AG04450 (cell line): Measurements from ENCODE around the gene FBXW8. TPM values are rescaled to one million over a fixed set of nuclear protein-coding genes. Genes with fewer than 3 reads are reported as not detected.
"Not testable (repeated sequence)": the region's sequence is repeated elsewhere in the genome, so short reads cannot be mapped to it uniquely, and the experiment has no call there.

ENCODE experiments used
- CTCF ChIA-PET: fragments of 300-600, 350-600 bp; formaldehyde crosslinking; extraction: SDS; loops from one replicate; lab custom pipeline; 2022; ENCODE audit warnings: antibody characterized with exemption, inconsistent platforms; lab: Charles Lee
- POLR2A ChIA-PET: fragments of 350-600 bp; formaldehyde crosslinking; extraction: SDS; loops from one replicate; lab custom pipeline; 2021; ENCODE audit warnings: antibody characterized with exemption, inconsistent platforms; lab: Yijun Ruan, JAX
- DNase-seq: peaks from one replicate; pipeline ENCODE4 v3.0.0-alpha.2; 2011; ENCODE audit warnings: low read depth, low spot score
- H3K27ac ChIP-seq: one replicate; pipeline ENCODE4 v1.5.1; 2012; ENCODE audit warnings: low read depth, low read length, control low read depth
- H3K27me3 ChIP-seq: one replicate; pipeline ENCODE4 v1.6.0; 2012; ENCODE audit warnings: low read length; ENCODE audit not compliant: control insufficient read depth, insufficient read depth
- H3K4me3 ChIP-seq: 2 replicates; pipeline ENCODE4 v1.5.1; 2011; ENCODE audit warnings: mild to moderate bottlenecking, low read depth, low read length, control low read depth
- H3K9me3 ChIP-seq: 2 replicates; pipeline ENCODE4 v1.5.1; 2012; ENCODE audit warnings: low read length; ENCODE audit not compliant: control insufficient read depth, insufficient read depth
- CTCF ChIP-seq: IDR thresholded peaks from 2 replicates; pipeline ENCODE4 v1.5.1; 2011; ENCODE audit warnings: low read depth, low read length, control low read depth, inconsistent platforms
- polyA plus RNA-seq: library from polyadenylated mRNA; depleted of rRNA; stranded (reverse); fragments of >200 nt; gene quantifications from 2 replicates; pipeline ENCODE4 v1.2.3, GENCODE V29; 2011

Gene FBXW8
- polyA plus RNA-seq, 1 experiment: 23.0 TPM

DNA sequence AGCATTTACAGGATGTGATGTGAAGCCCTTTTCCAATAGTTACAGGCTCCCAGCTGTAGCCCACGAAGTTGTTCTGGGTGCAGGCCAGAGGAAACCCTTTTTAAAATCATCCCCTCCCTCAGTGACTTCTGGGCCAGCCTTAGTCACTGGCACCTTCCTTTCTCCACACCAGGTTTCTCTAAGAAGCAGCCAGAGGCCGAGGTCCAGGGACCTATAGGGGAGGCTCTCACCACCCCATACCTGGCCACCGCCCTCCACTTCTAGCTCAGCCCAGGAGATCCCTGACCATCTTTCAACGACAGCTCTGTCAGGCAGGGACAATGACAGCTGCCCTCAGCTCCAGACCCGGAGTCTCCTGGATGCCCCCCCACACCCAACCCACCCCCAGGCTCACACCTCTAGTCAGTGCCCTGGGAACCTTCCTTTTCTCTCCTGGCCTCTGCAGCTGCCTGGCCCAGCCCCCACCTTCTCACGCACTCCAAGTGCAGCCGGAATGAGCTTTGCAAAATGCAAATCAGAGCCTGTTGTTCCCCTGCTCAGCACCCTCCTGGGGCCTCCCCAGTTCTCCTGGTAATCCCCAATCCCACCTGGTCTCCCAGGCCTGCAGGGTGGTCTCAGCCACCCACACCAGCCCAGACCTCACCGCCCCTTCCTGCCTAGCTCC is 141.8 kb downstream of the FBXW8 start:
- POLR2A ChIA-PET: no interaction called here

DNA sequence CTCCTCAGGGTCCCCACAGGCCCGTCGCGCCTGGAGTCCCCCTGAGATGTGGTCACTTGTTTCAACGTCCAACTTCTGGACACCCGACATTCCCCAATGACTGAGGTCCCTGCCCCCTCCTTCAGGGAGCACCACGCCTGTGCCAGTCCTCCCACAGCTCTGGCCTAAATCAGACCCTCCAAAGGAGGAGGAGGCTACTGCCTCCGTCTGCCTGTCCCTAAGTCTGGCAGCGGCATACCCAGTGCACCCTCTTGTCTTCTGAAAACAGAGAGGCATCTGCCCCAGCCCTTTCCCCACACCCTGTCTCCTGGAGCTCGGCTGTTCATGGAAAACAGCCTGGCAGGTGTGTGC is 142.3 kb downstream of the FBXW8 start:
- ChIA-PET CTCF (no interaction called here), POLR2A (no interaction called here)
- H3K9me3 ChIP-seq: no peaks in the 10 kb centered on the region
- DNase-seq: no peak
- no peak for TF ChIP-seq CTCF
- H3K4me3 ChIP-seq: no peak overlapping the region
- peaks cover 20% of the 10 kb centered on the region for H3K27me3 ChIP-seq
- no peak overlapping the region for H3K27ac ChIP-seq

More for the DNA sequence above, 141.8 kb downstream of the FBXW8 start:
- TF ChIP-seq CTCF: no peak
- H3K27me3 ChIP-seq: peaks cover 20% of the 10 kb centered on the region
- no peak overlapping the region for H3K4me3 ChIP-seq
- no peak for DNase-seq
- H3K9me3 ChIP-seq: no peaks in the 10 kb centered on the region
- no peak overlapping the region for H3K27ac ChIP-seq
- CTCF ChIA-PET: no interaction called here

GRCh38 chr12:117053597-117054201 is 142.9 kb downstream of the FBXW8 start:
- Histone ChIP-seq H3K9me3 (no peaks in the 10 kb centered on the region), H3K27me3 (peaks cover 20% of the 10 kb centered on the region), H3K4me3 (no peak overlapping the region), H3K27ac (no peak overlapping the region)
- CTCF ChIA-PET: interaction anchor here (0.6 kb wide), 1 partner anchor 60 kb away, joined by 3 read pairs; no protein-coding TSS in a partner anchor
- TF ChIP-seq CTCF: no peak
- POLR2A ChIA-PET: no interaction called here
- DNase-seq: no peak

GRCh38 chr12:117054279-117054678 is 143.5 kb downstream of the FBXW8 start:
- DNase-seq: no peak
- Histone ChIP-seq H3K27ac (no peak overlapping the region), H3K9me3 (no peaks in the 10 kb centered on the region), H3K27me3 (peaks cover 21% of the 10 kb centered on the region), H3K4me3 (no peak overlapping the region)
- POLR2A ChIA-PET: no interaction called here
- CTCF ChIA-PET: interaction anchor here (0.6 kb wide), 1 partner anchor 59 kb away, joined by 3 read pairs; no protein-coding TSS in a partner anchor
- no peak for TF ChIP-seq CTCF

DNA sequence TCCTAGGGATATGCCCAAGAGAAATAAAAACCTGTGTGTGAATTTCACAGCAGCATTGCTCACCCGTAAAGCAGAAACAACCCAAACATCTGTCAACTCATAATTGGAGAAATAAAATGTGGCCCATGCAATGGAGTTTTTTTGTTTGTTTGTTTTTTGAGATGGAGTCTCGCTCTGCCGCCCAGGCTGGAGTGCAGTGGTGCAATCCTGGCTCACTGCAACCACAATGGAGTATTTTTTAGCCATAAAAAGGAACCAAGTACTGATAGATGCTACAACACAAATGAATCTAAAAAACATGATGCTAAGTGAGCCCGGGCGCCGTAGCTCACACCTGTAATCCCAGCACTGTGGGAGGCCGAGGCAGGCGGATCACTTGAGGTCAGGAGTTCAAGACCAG is 146.9 kb downstream of the FBXW8 start:
- H3K4me3 ChIP-seq, POLR2A ChIA-PET, DNase-seq, CTCF ChIA-PET, H3K27ac ChIP-seq, H3K9me3 ChIP-seq: not testable (repeated sequence)
- H3K27me3 ChIP-seq: peaks cover 19% of the 10 kb centered on the region
